Measurements from ENCODE around the gene AIG1.

Gene AIG1

DNA sequence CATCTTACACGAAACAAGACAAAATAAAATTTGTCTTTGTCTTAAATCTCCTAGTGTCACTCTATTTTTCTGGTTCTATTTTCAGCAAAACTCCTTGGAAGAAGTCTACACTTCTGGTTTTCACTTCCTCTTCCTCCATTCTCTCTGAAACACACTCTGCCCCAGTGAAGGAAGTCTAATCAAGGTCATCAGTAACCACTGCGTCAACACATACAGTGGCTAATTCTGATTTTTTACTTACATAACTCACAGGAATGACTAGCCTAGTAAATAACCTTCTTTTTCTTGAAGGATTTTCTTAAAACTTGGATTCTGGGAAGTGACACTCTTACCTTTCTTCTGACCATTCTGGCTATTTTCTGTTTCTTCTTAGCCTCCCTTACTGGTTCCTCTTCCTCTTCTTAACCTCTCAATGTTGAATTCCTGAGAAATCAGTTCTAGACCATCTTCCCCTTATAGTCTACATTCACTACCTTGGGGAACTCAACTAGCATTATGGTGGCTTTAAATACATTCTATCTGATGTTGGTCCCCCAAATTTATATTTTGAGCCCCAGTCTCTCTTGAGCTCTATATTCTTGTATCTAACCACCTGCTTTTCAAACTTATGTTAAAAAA is 37.5 kb downstream of the AIG1 start:
- no peaks in the 10 kb centered on the region for H3K36me3 ChIP-seq (ENCODE audit: control insufficient read depth, insufficient read depth, low read length)
- H2AFZ ChIP-seq, result no peak overlapping the region
- H3K4me3 ChIP-seq (ENCODE audit: low read depth, low read length), result no peak overlapping the region
- TF ChIP-seq CTCF (IDR thresholded peaks at IDR 0.05), result no peak
- no peaks in the 10 kb centered on the region for H3K27me3 ChIP-seq (ENCODE audit: control insufficient read depth, insufficient read depth, low read length)
- peaks cover 4% of the 10 kb centered on the region for H3K79me2 ChIP-seq
- peaks cover 9% of the 10 kb centered on the region for H3K4me1 ChIP-seq
- H3K9ac ChIP-seq, result no peak overlapping the region
- H3K9me3 ChIP-seq (ENCODE audit: control insufficient read depth, low read length), result no peaks in the 10 kb centered on the region
- H3K4me2 ChIP-seq (ENCODE audit: low read length), result no peak overlapping the region
- H3K27ac ChIP-seq, result peak overlapping the region; percentile 11

DNA sequence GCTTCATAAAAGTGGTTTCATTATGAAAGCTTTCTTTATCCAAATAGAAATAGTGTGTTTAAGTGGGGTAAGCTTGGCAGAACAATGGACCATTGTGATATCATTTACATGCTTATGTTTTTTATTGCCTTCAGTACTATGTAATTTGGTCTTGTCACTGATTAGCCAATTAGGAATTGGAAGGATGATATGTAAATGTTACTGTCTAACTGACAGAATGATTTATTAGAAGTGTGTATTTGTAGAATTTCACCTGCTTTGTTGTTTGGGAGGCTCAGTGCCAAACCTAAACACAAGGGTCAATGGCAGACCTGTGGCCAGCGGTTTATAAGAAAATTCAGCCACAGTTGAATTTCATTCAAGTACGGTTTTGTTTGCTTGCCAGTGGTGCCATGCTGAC is 39.0 kb downstream of the AIG1 start:
- Histone ChIP-seq H2AFZ (no peak overlapping the region), H3K36me3 (ENCODE audit: control insufficient read depth, insufficient read depth, low read length) (no peaks in the 10 kb centered on the region)

GRCh38 chr6:143100429-143100828 is 39.7 kb downstream of the AIG1 start:
- Histone ChIP-seq H3K4me1 (peaks cover 9% of the 10 kb centered on the region), H3K27ac (no peak overlapping the region), H3K9me3 (ENCODE audit: control insufficient read depth, low read length) (no peaks in the 10 kb centered on the region), H3K27me3 (ENCODE audit: control insufficient read depth, insufficient read depth, low read length) (no peaks in the 10 kb centered on the region), H3K4me2 (ENCODE audit: low read length) (no peak overlapping the region), H3K4me3 (ENCODE audit: low read depth, low read length) (no peak overlapping the region), H3K9ac (no peak overlapping the region), H2AFZ (no peak overlapping the region), H3K36me3 (ENCODE audit: control insufficient read depth, insufficient read depth, low read length) (no peaks in the 10 kb centered on the region), H3K79me2 (peaks cover 4% of the 10 kb centered on the region)
- no peak for TF ChIP-seq CTCF (IDR thresholded peaks at IDR 0.05)

More for the DNA sequence above, 39.0 kb downstream of the AIG1 start:
- Histone ChIP-seq H3K79me2 (peaks cover 4% of the 10 kb centered on the region), H3K4me1 (peaks cover 9% of the 10 kb centered on the region), H3K4me2 (ENCODE audit: low read length) (no peak overlapping the region), H3K4me3 (ENCODE audit: low read depth, low read length) (no peak overlapping the region), H3K27ac (no peak overlapping the region), H3K9ac (no peak overlapping the region), H3K9me3 (ENCODE audit: control insufficient read depth, low read length) (no peaks in the 10 kb centered on the region), H3K27me3 (ENCODE audit: control insufficient read depth, insufficient read depth, low read length) (no peaks in the 10 kb centered on the region)
- no peak for TF ChIP-seq CTCF (IDR thresholded peaks at IDR 0.05)

DNA sequence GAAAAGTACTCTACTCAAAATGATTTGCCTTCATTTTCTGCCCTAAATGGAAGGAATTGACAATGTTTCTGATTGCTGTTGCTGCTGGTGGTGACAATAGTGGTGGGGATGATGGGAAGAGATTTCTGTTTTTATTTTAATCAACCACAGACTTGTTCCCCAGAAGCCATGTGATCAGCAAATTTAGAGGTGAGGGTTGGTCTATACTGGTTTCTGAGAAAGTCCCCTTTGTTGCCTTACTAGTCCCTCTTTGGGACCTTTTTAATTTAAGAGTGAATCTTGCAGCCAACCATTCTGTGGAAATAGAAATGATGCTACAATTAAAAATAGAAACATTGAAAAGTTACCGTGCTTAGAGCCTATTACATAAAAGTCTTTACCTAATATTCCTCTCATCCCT is 43.2 kb downstream of the AIG1 start:
- Histone ChIP-seq H3K27me3 (ENCODE audit: control insufficient read depth, insufficient read depth, low read length) (no peaks in the 10 kb centered on the region), H2AFZ (no peak overlapping the region), H3K4me1 (no peaks in the 10 kb centered on the region), H3K4me3 (ENCODE audit: low read depth, low read length) (no peak overlapping the region), H3K79me2 (peaks cover 2% of the 10 kb centered on the region), H3K9ac (no peak overlapping the region), H3K9me3 (ENCODE audit: control insufficient read depth, low read length) (no peaks in the 10 kb centered on the region), H3K36me3 (ENCODE audit: control insufficient read depth, insufficient read depth, low read length) (no peaks in the 10 kb centered on the region), H3K4me2 (ENCODE audit: low read length) (no peak overlapping the region), H3K27ac (no peak overlapping the region)
- TF ChIP-seq CTCF (IDR thresholded peaks at IDR 0.05), result no peak

DNA sequence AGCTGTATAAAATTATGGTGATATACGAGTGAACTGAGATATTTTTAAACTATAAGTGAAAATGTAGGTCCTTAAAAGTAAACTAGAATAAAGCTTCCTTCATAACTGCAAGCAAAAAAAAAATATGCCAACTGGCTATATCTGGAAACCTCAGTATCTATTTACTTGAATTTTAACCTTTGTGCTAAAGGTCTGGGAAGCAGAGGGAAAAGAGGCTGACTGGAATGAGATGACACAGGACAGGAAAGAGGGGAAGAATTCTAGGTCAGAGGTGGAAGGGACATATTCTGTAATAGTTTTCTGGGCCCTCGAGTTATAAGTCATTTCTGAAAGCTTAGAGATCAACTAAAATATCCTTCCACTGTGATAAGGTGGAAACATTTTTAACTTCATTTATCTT is 46.8 kb downstream of the AIG1 start:
- H3K4me2 ChIP-seq (ENCODE audit: low read length), result no peak overlapping the region
- H3K4me1 ChIP-seq, result no peaks in the 10 kb centered on the region
- TF ChIP-seq CTCF (IDR thresholded peaks at IDR 0.05), result no peak
- no peaks in the 10 kb centered on the region for H3K9me3 ChIP-seq (ENCODE audit: control insufficient read depth, low read length)
- peaks cover 2% of the 10 kb centered on the region for H3K79me2 ChIP-seq
- no peak overlapping the region for H3K27ac ChIP-seq
- no peak overlapping the region for H2AFZ ChIP-seq
- H3K36me3 ChIP-seq (ENCODE audit: control insufficient read depth, insufficient read depth, low read length), result no peaks in the 10 kb centered on the region
- H3K4me3 ChIP-seq (ENCODE audit: low read depth, low read length), result no peak overlapping the region
- H3K9ac ChIP-seq, result no peak overlapping the region
- no peaks in the 10 kb centered on the region for H3K27me3 ChIP-seq (ENCODE audit: control insufficient read depth, insufficient read depth, low read length)

Data from parathyroid adenoma (tissue), 2 donors.